IMR-90 (cell line): ENCODE measurements around the gene LRRC8E.

ENCODE experiments used
- CTCF ChIP-seq: conservative IDR thresholded peaks from 2 replicates; pipeline ENCODE4 v1.5.1; 2012; ENCODE audit warnings: mild to moderate bottlenecking, low read depth, low read length, improper control_type of control experiment
- RFX5 ChIP-seq: IDR thresholded peaks from 2 replicates; pipeline ENCODE4 v1.8.0; 2012; ENCODE audit warnings: low read depth, mild to moderate bottlenecking, low read length, moderate library complexity

DNA sequence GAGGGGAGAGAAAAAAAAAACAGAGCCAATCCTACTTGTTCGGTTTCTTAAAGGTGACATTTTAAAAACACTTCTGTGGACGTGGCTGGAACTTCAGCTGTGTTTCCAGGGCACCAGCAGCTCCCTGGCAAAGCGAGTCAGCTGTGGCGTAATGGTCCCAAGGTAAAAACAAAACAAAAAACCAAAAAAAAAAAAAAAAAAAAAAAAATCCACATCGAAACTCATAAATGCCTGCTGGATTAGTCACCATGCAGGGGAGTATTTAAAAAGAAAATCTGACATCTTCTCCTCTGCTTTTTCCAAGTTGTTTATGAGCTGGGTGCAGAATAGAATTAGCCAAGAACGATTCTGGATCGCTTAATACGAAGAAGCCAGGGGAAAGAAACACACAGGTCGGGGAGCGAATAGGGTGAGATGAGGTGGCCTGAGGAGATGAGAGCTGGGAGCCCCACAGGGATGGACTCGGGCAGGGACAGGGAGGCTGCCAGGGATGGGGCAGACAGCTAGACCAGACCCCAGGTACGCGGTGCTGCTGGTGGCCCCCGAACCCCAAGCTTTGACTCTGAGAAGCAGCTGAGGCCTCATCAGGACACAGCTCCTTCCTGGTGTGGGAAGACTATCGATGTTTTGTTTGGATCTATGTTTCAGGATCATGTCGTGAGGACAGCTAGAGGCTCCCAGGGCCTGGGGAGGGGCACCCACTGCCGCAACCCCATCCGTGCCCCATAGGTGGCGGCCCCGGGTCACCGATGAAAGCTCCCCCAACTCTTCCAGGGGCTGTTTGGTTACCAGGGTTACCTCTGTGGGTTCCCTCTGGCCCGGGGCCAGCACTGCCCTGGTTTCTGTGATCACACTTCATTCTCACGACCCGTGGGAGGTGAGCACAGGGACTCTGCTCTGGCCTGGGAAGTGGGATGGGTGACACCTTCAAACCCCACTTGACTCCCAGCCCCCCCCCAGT is 40.7 kb downstream of the LRRC8E start:
- TF ChIP-seq CTCF (peak; percentile 46), RFX5 (no peak)
